PC-3 (cell line): ENCODE measurements around the gene TRIB2. TPM values are rescaled to one million over a fixed set of nuclear protein-coding genes. Genes with fewer than 3 reads are reported as not detected.

ENCODE experiments used
- ATAC-seq: fragments of 200-7000 bp; cut with Tn5 transposase; 2 replicates; pipeline ENCODE4 v1.9.1; 2020; ENCODE audit warnings: mild to moderate bottlenecking, moderate library complexity
- BruUV-seq: library from RNA; stranded (reverse); fragments of 400-500 nt; replicated peaks from 2 replicates; lab custom pipeline; 2021; lab: Mats Ljungman, UMichigan
- CTCF ChIA-PET: fragments of 300-600 bp; sonication (Branson Sonifier 250); formaldehyde crosslinking; loops from one replicate; lab custom pipeline; 2022; ENCODE audit warnings: antibody characterized with exemption; lab: Charles Lee
- POLR2A ChIA-PET: fragments of 300-600 bp; sonication (Branson Sonifier 250); formaldehyde crosslinking; loops from one replicate; lab custom pipeline; 2022; ENCODE audit warnings: antibody characterized with exemption; ENCODE audit not compliant: unreplicated experiment; lab: Charles Lee
- DNase-seq: peaks from one replicate; pipeline ENCODE4 v3.0.0-alpha.2; 2015
- H2AFZ ChIP-seq: fragments of 300-600 bp; sonication (generic); 2 replicates; pipeline ENCODE4 v1.6.0; 2016; ENCODE audit warnings: antibody characterized with exemption, low read length
- H3F3A ChIP-seq: fragments of 300-600 bp; sonication (generic); one replicate; pipeline ENCODE4 v1.6.0; 2017; ENCODE audit warnings: antibody characterized with exemption, low read length, control low read depth, mild to moderate bottlenecking; ENCODE audit not compliant: unreplicated experiment
- H3K27ac ChIP-seq: fragments of 300-600 bp; sonication (generic); 2 replicates; pipeline ENCODE4 v1.5.1; 2016; ENCODE audit warnings: mild to moderate bottlenecking, low read length
- H3K27me3 ChIP-seq: fragments of 300-600 bp; sonication (generic); 2 replicates; pipeline ENCODE4 v1.6.1; 2016; ENCODE audit warnings: low read length, mixed read lengths
- H3K36me3 ChIP-seq: fragments of 300-600 bp; sonication (generic); 2 replicates; pipeline ENCODE4 v1.6.1; 2016; ENCODE audit warnings: low read depth, mixed run types, low read length, mixed read lengths
- H3K4me1 ChIP-seq: fragments of 300-600 bp; sonication (generic); 2 replicates; pipeline ENCODE4 v1.5.1; 2016; ENCODE audit warnings: low read length; ENCODE audit not compliant: insufficient read depth
- H3K4me2 ChIP-seq: fragments of 300-600 bp; sonication (generic); 2 replicates; pipeline ENCODE4 v1.6.0; 2016; ENCODE audit warnings: low read length
- H3K4me3 ChIP-seq: fragments of 300-600 bp; sonication (generic); 2 replicates; pipeline ENCODE4 v1.5.1; 2016; ENCODE audit warnings: mild to moderate bottlenecking, low read length, mixed read lengths
- H3K79me2 ChIP-seq: fragments of 300-600 bp; sonication (generic); 2 replicates; pipeline ENCODE4 v1.6.1; 2017; ENCODE audit warnings: low read length, mixed read lengths
- H3K9ac ChIP-seq: fragments of 300-600 bp; sonication (generic); 2 replicates; pipeline ENCODE4 v1.6.0; 2016; ENCODE audit warnings: mild to moderate bottlenecking, low read length
- H3K9me2 ChIP-seq: fragments of 300-600 bp; sonication (generic); replicated peaks from 2 replicates; pipeline ENCODE4 v1.6.1; 2016; ENCODE audit warnings: mixed run types, low read length, mixed read lengths
- H3K9me3 ChIP-seq: fragments of 300-600 bp; sonication (generic); 2 replicates; pipeline ENCODE4 v1.6.1; 2016; ENCODE audit warnings: low read length, mixed read lengths
- H4K20me1 ChIP-seq: fragments of 300-600 bp; sonication (generic); 2 replicates; pipeline ENCODE4 v1.6.1; 2016; ENCODE audit warnings: low read length, mixed read lengths
- EZH2 ChIP-seq: fragments of 300-600 bp; sonication (generic); IDR thresholded peaks from one replicate; pipeline ENCODE4 v1.6.1; 2017; ENCODE audit warnings: antibody characterized with exemption, mild to moderate bottlenecking, low read length; ENCODE audit not compliant: unreplicated experiment
- EZH2phosphoT487 ChIP-seq: fragments of 300-600 bp; sonication (generic); IDR thresholded peaks from 2 replicates; pipeline ENCODE4 v1.6.1; 2018; ENCODE audit warnings: mild to moderate bottlenecking, antibody characterized with exemption, low read length, borderline replicate concordance
- intact Hi-C: fragments of 100-400 bp; cut with micrococcal nuclease; formaldehyde crosslinking; loops from 2 replicates; pipeline ENCODE4 v1.9.0; 2023
- total RNA-seq: library from RNA; depleted of rRNA; stranded (reverse); fragments of >200 nt; gene quantifications from 2 replicates; pipeline ENCODE4 v1.2.3, GENCODE V29; 2014
- TF ChIP-seq, protein P1 (sequence below): fragments of 300-600 bp; sonication (generic); conservative IDR thresholded peaks from 2 replicates; pipeline ENCODE4 v1.5.1; 2017; ENCODE audit warnings: antibody characterized with exemption, low read depth, mild to moderate bottlenecking, low read length

Gene TRIB2
- total RNA-seq, 1 experiment from 2014 or later: 35.2 TPM

DNA sequence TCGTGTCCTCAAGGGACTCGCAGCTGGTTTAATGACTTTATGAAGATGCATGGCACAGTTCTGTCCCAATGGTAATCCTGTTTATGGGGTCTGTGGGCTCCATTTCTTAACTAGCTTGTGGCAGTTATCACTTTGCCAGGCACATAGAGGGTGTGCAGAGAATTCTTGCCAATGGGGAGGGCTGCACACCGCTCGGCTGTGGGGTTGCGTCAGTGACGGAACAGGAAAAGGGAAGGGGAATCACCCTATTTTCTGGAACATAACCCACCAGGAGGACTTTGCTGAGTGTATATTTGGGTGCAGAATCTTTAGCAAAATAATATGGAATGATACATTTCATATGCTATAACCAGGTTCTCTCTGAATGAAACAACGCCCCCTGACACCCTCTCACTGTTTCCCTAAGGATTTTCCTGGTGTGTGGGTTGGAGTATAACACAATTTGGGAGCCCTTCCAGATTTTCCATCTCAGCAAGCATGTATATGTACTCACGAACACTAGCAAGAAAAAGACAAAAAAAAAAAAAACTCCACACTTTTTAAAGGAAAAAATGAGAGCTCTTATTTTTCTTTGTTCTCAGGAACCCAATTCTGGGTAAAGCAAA is 43.9 kb upstream of the TRIB2 start:
- ATAC-seq: no peak
- H3K4me3 ChIP-seq: no peak overlapping the region
- H3K79me2 ChIP-seq: no peaks in the 10 kb centered on the region
- POLR2A ChIA-PET: no interaction called here
- no peaks in the 10 kb centered on the region for H3K9me3 ChIP-seq
- no peak overlapping the region for H3K27ac ChIP-seq
- BruUV-seq: no TSS peak
- H3K27me3 ChIP-seq: no peaks in the 10 kb centered on the region
- peaks cover 21% of the 10 kb centered on the region for H3K4me1 ChIP-seq
- CTCF ChIA-PET: no interaction called here
- no peak overlapping the region for H2AFZ ChIP-seq
- intact Hi-C loops: no loop called here
- DNase-seq: no peak
- H3K4me2 ChIP-seq: no peak overlapping the region
- H4K20me1 ChIP-seq: no peaks in the 10 kb centered on the region
- no peaks in the 10 kb centered on the region for H3F3A ChIP-seq
- TF ChIP-seq EZH2phosphoT487 (no peak), EZH2 (no peak)
- TF ChIP-seq, protein P1, sequence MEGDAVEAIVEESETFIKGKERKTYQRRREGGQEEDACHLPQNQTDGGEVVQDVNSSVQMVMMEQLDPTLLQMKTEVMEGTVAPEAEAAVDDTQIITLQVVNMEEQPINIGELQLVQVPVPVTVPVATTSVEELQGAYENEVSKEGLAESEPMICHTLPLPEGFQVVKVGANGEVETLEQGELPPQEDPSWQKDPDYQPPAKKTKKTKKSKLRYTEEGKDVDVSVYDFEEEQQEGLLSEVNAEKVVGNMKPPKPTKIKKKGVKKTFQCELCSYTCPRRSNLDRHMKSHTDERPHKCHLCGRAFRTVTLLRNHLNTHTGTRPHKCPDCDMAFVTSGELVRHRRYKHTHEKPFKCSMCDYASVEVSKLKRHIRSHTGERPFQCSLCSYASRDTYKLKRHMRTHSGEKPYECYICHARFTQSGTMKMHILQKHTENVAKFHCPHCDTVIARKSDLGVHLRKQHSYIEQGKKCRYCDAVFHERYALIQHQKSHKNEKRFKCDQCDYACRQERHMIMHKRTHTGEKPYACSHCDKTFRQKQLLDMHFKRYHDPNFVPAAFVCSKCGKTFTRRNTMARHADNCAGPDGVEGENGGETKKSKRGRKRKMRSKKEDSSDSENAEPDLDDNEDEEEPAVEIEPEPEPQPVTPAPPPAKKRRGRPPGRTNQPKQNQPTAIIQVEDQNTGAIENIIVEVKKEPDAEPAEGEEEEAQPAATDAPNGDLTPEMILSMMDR: no peak
- H3K36me3 ChIP-seq: no peaks in the 10 kb centered on the region
- no peaks in the 10 kb centered on the region for H3K9me2 ChIP-seq
- H3K9ac ChIP-seq: no peak overlapping the region

DNA sequence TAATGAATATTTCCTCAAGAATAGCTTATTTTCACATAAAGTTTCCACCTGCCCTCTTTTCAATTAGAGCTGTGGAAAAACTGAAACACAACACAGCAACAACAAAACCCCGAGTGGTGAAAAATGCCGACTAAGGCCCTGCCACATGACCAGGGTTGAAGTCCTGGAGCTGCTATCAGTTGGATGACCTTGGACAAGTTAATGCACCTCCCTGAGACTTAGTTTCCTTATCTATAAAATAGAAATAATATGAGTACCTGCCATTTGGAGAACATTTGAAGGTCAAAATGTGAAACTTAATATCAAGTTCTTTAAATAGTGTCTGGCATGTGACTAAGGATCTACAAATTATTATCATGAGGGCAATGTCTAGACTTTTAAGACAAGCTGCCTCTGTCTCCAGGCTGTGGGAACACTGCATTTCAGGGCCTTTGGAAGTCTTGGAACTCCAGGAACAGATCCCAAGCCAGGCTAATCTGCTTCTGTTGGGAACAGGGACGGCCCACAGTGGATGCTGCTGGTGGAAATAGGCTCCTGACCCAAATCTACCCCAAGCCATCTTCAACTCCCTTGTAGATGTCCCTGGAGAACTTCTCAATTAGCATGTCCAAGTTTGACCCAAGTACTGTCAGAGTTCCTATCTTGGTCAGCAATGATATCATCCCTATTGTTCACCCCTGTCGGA is 42.0 kb upstream of the TRIB2 start:
- H2AFZ ChIP-seq: no peak overlapping the region
- H3F3A ChIP-seq: no peaks in the 10 kb centered on the region
- H3K4me2 ChIP-seq: no peak overlapping the region
- H3K9ac ChIP-seq: no peak overlapping the region
- no peak for TF ChIP-seq EZH2phosphoT487
- TF ChIP-seq, protein P1: no peak
- DNase-seq: no peak
- intact Hi-C loops: no loop called here
- H4K20me1 ChIP-seq: no peaks in the 10 kb centered on the region
- H3K4me3 ChIP-seq: no peak overlapping the region
- BruUV-seq: no TSS peak
- ChIA-PET POLR2A (no interaction called here), CTCF (interaction anchor here (0.6 kb wide), 1 partner anchor 332 kb away, joined by 3 read pairs; no protein-coding TSS in a partner anchor)
- peaks cover 21% of the 10 kb centered on the region for H3K4me1 ChIP-seq
- H3K9me3 ChIP-seq: no peaks in the 10 kb centered on the region
- no peak overlapping the region for H3K27ac ChIP-seq
- no peaks in the 10 kb centered on the region for H3K27me3 ChIP-seq
- no peaks in the 10 kb centered on the region for H3K79me2 ChIP-seq
- ATAC-seq: no peak
- no peaks in the 10 kb centered on the region for H3K36me3 ChIP-seq
- no peaks in the 10 kb centered on the region for H3K9me2 ChIP-seq

DNA sequence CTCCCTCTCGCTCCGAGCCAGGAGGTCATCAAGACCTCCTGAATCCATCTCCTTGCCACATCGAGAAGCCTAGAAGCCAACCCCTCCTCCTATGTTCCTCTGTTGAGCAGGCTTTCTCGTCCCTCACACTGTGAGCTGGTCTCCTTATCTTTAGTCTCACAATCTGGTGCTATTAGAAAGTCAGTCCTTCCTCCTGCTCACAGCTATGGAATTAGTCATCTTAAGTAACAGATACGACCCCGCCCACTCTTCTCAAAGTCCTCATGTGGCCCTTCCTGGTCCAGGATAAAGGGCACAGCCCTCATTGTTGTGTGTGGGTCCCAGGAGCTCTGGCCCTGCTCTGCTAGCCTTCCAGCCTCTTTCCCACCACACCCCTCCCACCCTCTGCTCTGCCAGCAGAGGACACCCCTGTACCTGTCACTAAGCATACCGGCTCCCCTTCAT is 41.4 kb upstream of the TRIB2 start:
- H3K4me1 ChIP-seq: peaks cover 21% of the 10 kb centered on the region
- TF ChIP-seq EZH2 (no peak), EZH2phosphoT487 (no peak)
- TF ChIP-seq, protein P1: no peak
- no peaks in the 10 kb centered on the region for H4K20me1 ChIP-seq
- intact Hi-C loops: no loop called here
- no peak overlapping the region for H3K4me2 ChIP-seq
- peak; percentile 57 for DNase-seq
- H3K36me3 ChIP-seq: no peaks in the 10 kb centered on the region
- no peaks in the 10 kb centered on the region for H3K9me3 ChIP-seq
- no peak overlapping the region for H2AFZ ChIP-seq
- ChIA-PET POLR2A (no interaction called here), CTCF (interaction anchor here (0.6 kb wide), 1 partner anchor 332 kb away, joined by 3 read pairs; no protein-coding TSS in a partner anchor)
- peak; percentile 35 for ATAC-seq
- no peaks in the 10 kb centered on the region for H3K79me2 ChIP-seq
- H3F3A ChIP-seq: no peaks in the 10 kb centered on the region
- no TSS peak for BruUV-seq
- no peaks in the 10 kb centered on the region for H3K27me3 ChIP-seq
- no peaks in the 10 kb centered on the region for H3K9me2 ChIP-seq
- no peak overlapping the region for H3K4me3 ChIP-seq
- no peak overlapping the region for H3K27ac ChIP-seq
- no peak overlapping the region for H3K9ac ChIP-seq
